HepG2 (cell line): ENCODE measurements around the gene MORF4L2. TPM values are rescaled to one million over a fixed set of nuclear protein-coding genes. Genes with fewer than 3 reads are reported as not detected.

Experiments used
- BHLHE40 ChIP-seq: IDR thresholded peaks from 2 replicates; pipeline ENCODE4 v1.6.1; 2011; ENCODE audit warnings: low read length, improper control_type of control experiment
- CREB1 ChIP-seq, 2 experiments: fragments of 450-650 bp in 1 of 2; IDR thresholded peaks; 2 replicates each; pipeline ENCODE4 v1.6.1; 2016 to 2017; ENCODE audit warnings: control low read depth in 1 of 2, mild to moderate bottlenecking in 1 of 2, missing compliant biosample characterization in 1 of 2, missing genetic modification characterization in 1 of 2
- DPF2 ChIP-seq: sonication (generic); formaldehyde crosslinking; IDR thresholded peaks from 2 replicates; pipeline ENCODE4 v1.4.0; 2020; ENCODE audit warnings: mild to moderate bottlenecking, low read depth, missing genetic modification reagents, borderline replicate concordance
- FOXO4 ChIP-seq: sonication (generic); formaldehyde crosslinking; conservative IDR thresholded peaks from 2 replicates; pipeline ENCODE4 v1.8.1; 2023; ENCODE audit warnings: missing genetic modification reagents
- JUNB ChIP-seq: sonication (generic); formaldehyde crosslinking; IDR thresholded peaks from 2 replicates; pipeline ENCODE4 v1.8.0; 2022; ENCODE audit warnings: missing genetic modification reagents, mild to moderate bottlenecking, borderline replicate concordance
- MED1 ChIP-seq: sonication (generic); formaldehyde crosslinking; IDR thresholded peaks from 2 replicates; pipeline ENCODE4 v1.4.0; 2020; ENCODE audit warnings: missing genetic modification reagents
- MEIS2 ChIP-seq: sonication (generic); formaldehyde crosslinking; IDR thresholded peaks from 2 replicates; pipeline ENCODE4 v1.9.0; 2021; ENCODE audit warnings: mild to moderate bottlenecking, missing genetic modification reagents
- NR2C2 ChIP-seq: sonication (generic); formaldehyde crosslinking; IDR thresholded peaks from 2 replicates; pipeline ENCODE4 v1.4.0; 2020; ENCODE audit warnings: missing genetic modification reagents, mild to moderate bottlenecking, moderate library complexity, borderline replicate concordance
- POLR2A ChIP-seq, 2 experiments: IDR thresholded peaks; 2 replicates each; pipeline ENCODE4 v1.6.1; 2011; ENCODE audit warnings: low read depth in 2 of 2, low read length in 2 of 2, mild to moderate bottlenecking in 1 of 2, moderate library complexity in 1 of 2; ENCODE audit not compliant: insufficient read depth in 1 of 2
- RELA ChIP-seq: sonication (generic); formaldehyde crosslinking; IDR thresholded peaks from 2 replicates; pipeline ENCODE4 v1.4.0; 2020; ENCODE audit warnings: missing genetic modification reagents
- SIN3A ChIP-seq: IDR thresholded peaks from 2 replicates; pipeline ENCODE4 v1.6.1; 2011; ENCODE audit warnings: low read depth, mild to moderate bottlenecking, control low read depth, low read length, borderline replicate concordance
- SMYD3 ChIP-seq: sonication (generic); formaldehyde crosslinking; IDR thresholded peaks from 2 replicates; pipeline ENCODE4 v1.8.1; 2023; ENCODE audit warnings: mild to moderate bottlenecking, missing genetic modification reagents
- SOX13 ChIP-seq, 3 experiments: fragments of 450-650 bp in 1 of 3; sonication (generic) in 1 of 3; formaldehyde crosslinking in 1 of 3; IDR thresholded peaks in 2 of 3; conservative IDR thresholded peaks in 1 of 3; 2 replicates each; pipeline versions ENCODE4 v1.5.0 to v1.6.1; 2016 to 2020; ENCODE audit warnings: antibody characterized with exemption in 1 of 3, mild to moderate bottlenecking in 1 of 3, missing compliant biosample characterization in 1 of 3, missing genetic modification reagents in 1 of 3, moderate library complexity in 1 of 3
- TARDBP ChIP-seq: sonication (generic); formaldehyde crosslinking; IDR thresholded peaks from 2 replicates; pipeline ENCODE4 v1.8.0; 2022; ENCODE audit warnings: mild to moderate bottlenecking, missing genetic modification reagents
- TCF7 ChIP-seq: sonication (generic); IDR thresholded peaks from 2 replicates; pipeline ENCODE4 v1.6.1; 2016; ENCODE audit warnings: antibody characterized with exemption, low read depth
- USF2 ChIP-seq, 2 experiments: sonication (generic) in 1 of 2; formaldehyde crosslinking in 1 of 2; IDR thresholded peaks; 2 replicates each; pipeline versions ENCODE4 v1.5.1 to v1.6.1; 2011 to 2020; ENCODE audit warnings: borderline replicate concordance in 1 of 2, low read depth in 1 of 2, low read length in 1 of 2, mild to moderate bottlenecking in 1 of 2, missing genetic modification reagents in 1 of 2, moderate library complexity in 1 of 2
- ZNF143 ChIP-seq: sonication (generic); formaldehyde crosslinking; IDR thresholded peaks from 2 replicates; pipeline ENCODE4 v1.4.0; 2020; ENCODE audit warnings: missing genetic modification reagents
- ZNF354B ChIP-seq: sonication (generic); formaldehyde crosslinking; IDR thresholded peaks from 2 replicates; pipeline ENCODE4 v1.8.0; 2022; ENCODE audit warnings: mild to moderate bottlenecking, missing genetic modification reagents
- ZNF382 ChIP-seq: sonication (generic); formaldehyde crosslinking; IDR thresholded peaks from 2 replicates; pipeline ENCODE4 v1.5.0; 2020; ENCODE audit warnings: missing genetic modification reagents, mild to moderate bottlenecking, borderline replicate concordance
- ZNF430 ChIP-seq: sonication (generic); formaldehyde crosslinking; IDR thresholded peaks from 2 replicates; pipeline ENCODE4 v1.9.0; 2021; ENCODE audit warnings: mild to moderate bottlenecking, missing genetic modification reagents
- ZNF44 ChIP-seq: sonication (generic); formaldehyde crosslinking; IDR thresholded peaks from 2 replicates; pipeline ENCODE4 v1.5.1; 2020; ENCODE audit warnings: mild to moderate bottlenecking, missing genetic modification reagents
- ZNF883 ChIP-seq: sonication (generic); formaldehyde crosslinking; IDR thresholded peaks from 2 replicates; pipeline ENCODE4 v1.5.1; 2020; ENCODE audit warnings: mild to moderate bottlenecking, missing genetic modification reagents; ENCODE audit errors: not compliant biosample characterization
- polyA plus RNA-seq, 8 experiments: library from polyadenylated mRNA; depleted of rRNA in 3 of 8; stranded (reverse) in 7 of 8; unstranded in 1 of 8; fragments of >200 nt; fragmentation: Illumina TruSeq in 4 of 8; extraction: Trizol in 4 of 8; gene quantifications; 2 replicates each; pipeline versions ENCODE4 v1.2.1 to v1.2.3, GENCODE V29; 2011 to 2016; ENCODE audit warnings: low read depth in 4 of 8, missing spikeins in 1 of 8, mixed read lengths in 1 of 8; ENCODE audit not compliant: insufficient read depth in 1 of 8
- total RNA-seq, 5 experiments: library from RNA; depleted of rRNA; stranded (reverse); fragments of >200 nt; fragmentation: Illumina TruSeq; extraction: Trizol; gene quantifications; 2 replicates each; pipeline ENCODE4 v1.2.3, GENCODE V29; 2016; ENCODE audit warnings: low read depth in 1 of 5

Gene MORF4L2
- total and polyA plus RNA-seq, 2 of the 13 experiments (the other 11 are each of a cell fraction or from before 2014, with no cell fraction given): 358 to 469 TPM

DNA sequence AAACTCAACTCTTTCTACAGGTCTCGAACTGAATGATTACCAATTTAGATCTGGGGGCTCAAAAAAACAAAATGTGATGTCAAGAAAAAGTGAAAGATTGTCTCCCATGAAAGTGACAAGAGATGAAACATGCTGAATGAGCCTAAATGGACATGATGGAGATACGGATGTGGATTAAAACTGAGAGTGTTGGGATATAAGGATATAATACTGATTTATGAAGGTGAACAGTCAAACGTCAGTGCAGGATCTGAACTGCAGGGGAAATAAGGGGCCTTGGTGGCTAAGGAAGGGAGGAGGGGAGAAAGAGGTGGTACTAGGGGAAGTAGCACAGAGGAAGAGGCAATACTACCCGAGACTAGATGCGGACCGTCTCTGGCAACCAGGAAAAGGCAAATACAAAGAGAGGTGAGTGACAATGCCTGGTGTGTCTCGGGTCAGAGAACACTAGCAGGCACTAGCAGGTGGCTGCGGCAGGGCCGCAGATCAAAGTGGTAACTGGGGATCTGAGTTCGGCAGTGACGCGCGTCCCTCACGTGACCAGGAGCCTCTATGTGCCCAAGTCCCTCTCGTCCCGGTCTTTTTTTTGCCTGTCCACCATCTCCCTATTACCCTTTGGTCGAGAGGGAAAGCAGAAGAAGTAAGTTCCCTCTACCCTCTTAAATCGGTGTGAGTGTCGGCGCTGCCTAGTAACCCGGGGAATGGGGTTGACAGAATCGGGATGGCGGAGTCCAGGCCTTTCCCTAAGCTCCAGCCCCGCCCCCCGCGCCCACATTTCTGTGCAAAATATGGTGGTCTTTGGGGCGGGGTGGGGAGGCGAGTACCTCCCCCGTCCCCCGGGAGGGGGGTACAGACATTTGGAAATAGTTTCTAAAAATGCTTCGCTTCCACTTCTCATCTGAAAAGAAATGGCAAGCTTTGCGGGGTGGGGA is 57.8 kb downstream of the MORF4L2 start, which contains the start of gene TCEAL1 (continued):
- TF ChIP-seq FOXO4 (peak; percentile 20; the same call in 1 of the 2 replicates), ZNF883 (CRISPR knock-in tag) (no peak), SIN3A (peak; percentile 33; the same call in 1 of the 2 replicates), CREB1 (IDR thresholded peaks at IDR 0.05) (peak; percentile 38; the same call in 1 of the 2 replicates), CREB1 (CRISPR knock-in tag; IDR thresholded peaks at IDR 0.05) (no peak), MEIS2 (0 out of 2 replicates have a peak, but pooled peaks have one; percentile 19), SMYD3 (CRISPR knock-in tag) (0 out of 2 replicates have a peak, but pooled peaks have one; percentile 21), ZNF44 (CRISPR knock-in tag) (no peak), ZNF143 (CRISPR knock-in tag) (peak; percentile 29; the same call in 1 of the 2 replicates), TCF7 (peak; percentile 33; the same call in 1 of the 2 replicates), ZNF382 (CRISPR knock-in tag) (no peak), JUNB (CRISPR knock-in tag) (no peak), SOX13 (IDR thresholded peaks at IDR 0.05) (no peak), SOX13 (CRISPR knock-in tag; conservative IDR thresholded peaks at IDR 0.05 in 1 of 2, IDR thresholded peaks at IDR 0.05 in 1 of 2) (0 out of 4 replicates have a peak, but pooled peaks of 1 of the 2 experiments have one; percentile 17), TARDBP (CRISPR knock-in tag) (peak; percentile 24; the same call in 1 of the 2 replicates), MED1 (CRISPR knock-in tag) (0 out of 2 replicates have a peak, but pooled peaks have one; percentile 21), NR2C2 (CRISPR knock-in tag) (peak; percentile 14; the same call in 1 of the 2 replicates), BHLHE40 (peak; percentile 87), POLR2A (IDR thresholded peaks at IDR 0.05; ENCODE audit: insufficient read depth in 1 of 2, low read depth in 2 of 2, low read length in 2 of 2) (peak; percentile 35 to 61; a peak in 3 of 4 replicates), USF2 (IDR thresholded peaks at IDR 0.05; ENCODE audit: low read depth, low read length) (peak; percentile 88), USF2 (CRISPR knock-in tag; IDR thresholded peaks at IDR 0.05; ENCODE audit: borderline replicate concordance) (peak; percentile 93; the same call in 1 of the 2 replicates), DPF2 (CRISPR knock-in tag) (no peak), ZNF430 (CRISPR knock-in tag) (no peak), RELA (CRISPR knock-in tag) (no peak), ZNF354B (CRISPR knock-in tag) (0 out of 2 replicates have a peak, but pooled peaks have one; percentile 35)
